SK-MEL-5 (cell line): Measurements from ENCODE around the gene GSG1L. TPM values are rescaled to one million over a fixed set of nuclear protein-coding genes. Genes with fewer than 3 reads are reported as not detected.
"Not testable (repeated sequence)": the region's sequence is repeated elsewhere in the genome, so short reads cannot be mapped to it uniquely, and the experiment has no call there.

Experiments
- DNase-seq: peaks from one replicate; pipeline ENCODE4 v3.0.0-alpha.2; 2016; ENCODE audit warnings: low read depth, low spot score
- in situ Hi-C: cut with HindIII; loops from 2 replicates; pipeline ENCODE4 v1.10.0; 2016; ENCODE audit warnings: low sequenced_read_pairs, high pct_unique_total_duplicates, low pct_unique_long_range_greater_than_20kb
- total RNA-seq: library from RNA; depleted of rRNA; stranded (reverse); fragments of >200 nt; shearing (Covaris generic); gene quantifications from 2 replicates; pipeline ENCODE4 v1.2.3, GENCODE V29; 2014

Gene GSG1L
- total RNA-seq, 1 experiment from 2014 or later = not detected

DNA sequence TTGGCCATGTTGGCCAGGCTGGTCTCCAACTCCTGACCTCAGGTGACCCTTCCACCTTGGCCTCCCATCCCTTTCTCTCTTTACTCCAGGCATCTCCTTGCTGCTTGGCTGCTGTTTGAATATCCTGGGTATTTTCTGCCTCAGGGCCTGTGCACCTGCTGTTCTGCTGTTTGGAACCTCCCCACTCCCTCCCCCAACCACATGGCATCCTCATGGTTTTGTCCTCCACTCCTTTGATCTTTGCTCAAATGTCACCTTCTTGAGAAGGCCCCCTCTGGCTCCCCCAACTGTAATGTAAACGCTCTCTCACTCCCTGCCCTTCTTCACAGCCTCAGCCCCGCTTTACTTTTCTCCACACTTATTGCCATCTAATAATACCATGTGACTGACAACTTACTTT, 152.0 kb downstream of the GSG1L start:
- in situ Hi-C loops = no loop called here

DNA sequence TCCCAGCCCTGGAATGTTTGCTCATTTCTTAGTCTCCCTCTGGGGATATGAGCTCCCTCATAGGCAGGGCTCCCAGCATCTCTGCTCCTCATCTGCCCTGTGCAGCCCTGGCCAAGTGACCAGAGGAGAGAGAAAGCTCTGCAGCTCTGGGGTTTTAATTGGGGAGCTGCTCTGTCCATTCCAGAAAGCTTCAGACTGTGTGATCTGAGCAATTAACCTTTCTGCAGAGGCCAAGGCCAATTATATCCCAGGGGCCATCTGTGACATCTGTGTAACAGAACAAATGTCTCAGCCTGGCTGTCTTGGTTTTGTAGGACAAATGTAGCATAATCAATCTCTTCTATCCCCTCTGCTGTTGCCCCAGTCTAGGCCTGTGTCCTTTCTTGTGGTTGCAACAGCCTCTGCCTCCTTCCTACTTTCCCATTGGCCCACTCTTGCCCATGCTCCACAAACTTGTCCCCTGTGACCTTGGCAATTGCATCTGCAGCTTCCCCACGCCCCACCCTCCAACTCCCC, 156.0 kb downstream of the GSG1L start:
- in situ Hi-C loops = no loop called here
- DNase-seq = no peak

More for the DNA sequence above, 152.0 kb downstream of the GSG1L start:
- DNase-seq = no peak

DNA sequence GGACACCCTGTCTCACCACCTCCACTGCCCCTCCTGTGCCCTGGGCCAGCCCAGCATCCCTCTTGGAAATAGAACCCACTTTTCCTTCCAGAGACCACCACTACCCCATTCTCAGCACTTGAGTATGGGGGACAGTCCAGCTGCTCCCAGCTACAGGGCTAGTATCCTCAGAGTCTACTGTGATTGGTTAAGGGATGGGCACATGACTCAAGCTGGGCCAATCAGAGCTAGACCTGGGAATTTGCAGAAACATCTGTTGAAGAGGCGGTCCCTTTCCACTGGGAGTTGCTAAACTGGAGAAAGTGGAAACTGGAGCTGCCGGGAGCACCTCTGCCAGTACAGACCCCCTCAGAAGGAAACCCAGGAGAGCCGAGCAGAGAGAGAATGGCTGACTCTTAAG, 156.6 kb downstream of the GSG1L start:
- DNase-seq = peak; percentile 16
- in situ Hi-C loops = no loop called here

DNA sequence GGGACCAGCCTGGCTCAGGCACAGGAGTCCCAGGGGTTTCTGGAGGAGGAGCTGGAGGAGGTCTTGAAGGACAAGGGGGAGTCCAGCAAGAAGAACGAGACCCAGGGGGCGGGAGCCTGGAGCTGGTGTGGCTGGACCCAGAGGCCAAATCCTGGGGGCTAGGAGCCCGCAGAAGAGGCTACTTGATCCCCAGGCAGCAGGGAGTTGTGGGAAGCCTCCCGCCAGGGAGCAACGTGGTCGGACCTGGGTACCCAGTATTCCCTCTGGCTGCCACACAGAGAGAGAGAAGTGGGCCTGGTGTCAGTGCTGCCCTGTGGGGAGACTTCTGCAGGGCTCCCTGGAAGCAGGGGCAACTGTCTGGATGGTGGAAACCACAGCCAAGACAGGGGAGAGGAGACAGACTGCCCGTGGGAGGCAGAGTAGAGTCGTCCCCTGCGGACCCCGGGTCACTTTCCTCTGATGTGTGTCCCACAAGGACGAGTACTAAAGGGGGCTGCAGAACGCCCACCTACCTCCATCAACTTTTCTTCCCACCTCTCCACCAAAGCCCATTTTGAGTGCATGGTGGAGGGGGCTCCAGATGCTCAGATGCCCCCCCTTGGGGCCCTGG, 160.4 kb downstream of the GSG1L start:
- in situ Hi-C loops = no loop called here
- no peak for DNase-seq

DNA sequence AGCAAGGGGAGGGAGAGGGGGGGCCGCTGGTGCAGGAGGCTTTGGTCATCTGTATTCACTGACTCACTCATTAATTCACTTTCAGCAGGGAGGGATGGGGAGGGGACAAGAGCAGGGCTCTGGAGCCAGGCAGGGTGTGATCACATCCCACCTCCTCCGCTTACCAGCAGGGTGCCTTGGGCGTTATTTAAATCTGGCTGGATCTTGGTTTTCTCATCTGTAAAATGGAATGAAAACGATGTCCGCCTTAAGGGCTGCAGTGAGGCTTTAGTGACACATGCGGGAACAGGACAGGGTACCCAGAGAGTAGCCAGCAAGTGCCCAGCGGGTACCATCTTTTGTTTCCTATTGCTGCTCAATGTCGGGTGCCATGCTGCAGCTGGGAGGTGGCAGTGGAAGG, 161.0 kb downstream of the GSG1L start:
- in situ Hi-C loops = no loop called here
- DNase-seq = no peak

DNA sequence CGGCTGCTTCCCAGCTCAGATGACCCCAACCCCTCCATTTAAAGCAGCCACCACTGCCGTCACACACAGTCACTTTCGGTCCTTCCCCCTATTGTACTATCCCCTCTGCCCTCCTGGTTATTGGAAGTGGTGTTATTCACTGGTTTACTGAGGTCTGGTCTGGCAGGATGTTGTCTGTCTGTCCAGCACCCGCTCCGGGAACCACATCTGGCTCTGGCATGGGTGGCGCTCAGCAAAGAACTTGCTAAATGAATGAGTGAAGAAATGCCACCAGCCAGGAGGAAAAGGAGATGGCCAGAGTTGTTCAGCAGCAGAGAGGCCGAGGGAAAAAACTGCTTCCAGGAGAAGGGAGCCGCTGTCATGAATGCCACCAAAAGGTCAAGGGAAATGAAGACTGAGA, 161.6 kb downstream of the GSG1L start:
- DNase-seq = no peak
- in situ Hi-C loops = no loop called here

DNA sequence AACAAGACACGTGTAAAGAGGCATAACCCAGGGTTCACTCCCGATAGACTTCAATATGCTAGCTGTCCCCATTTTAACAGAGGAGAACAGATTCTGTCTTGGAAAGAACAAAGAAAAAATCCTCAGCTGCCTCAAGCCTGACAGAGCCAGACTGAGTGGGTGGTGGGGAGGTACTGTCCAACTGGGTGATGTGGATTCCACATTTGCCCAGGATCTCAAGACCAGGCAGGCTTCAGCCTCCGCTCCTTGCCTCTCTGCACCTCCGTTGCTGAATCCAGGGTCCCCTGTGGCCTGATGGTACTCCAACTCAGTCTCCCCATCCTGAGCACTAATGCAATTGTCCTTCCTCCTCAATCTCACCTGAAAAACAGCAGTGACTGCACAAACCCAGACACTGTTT, 163.8 kb downstream of the GSG1L start:
- no peak for DNase-seq
- in situ Hi-C loops = no loop called here

DNA sequence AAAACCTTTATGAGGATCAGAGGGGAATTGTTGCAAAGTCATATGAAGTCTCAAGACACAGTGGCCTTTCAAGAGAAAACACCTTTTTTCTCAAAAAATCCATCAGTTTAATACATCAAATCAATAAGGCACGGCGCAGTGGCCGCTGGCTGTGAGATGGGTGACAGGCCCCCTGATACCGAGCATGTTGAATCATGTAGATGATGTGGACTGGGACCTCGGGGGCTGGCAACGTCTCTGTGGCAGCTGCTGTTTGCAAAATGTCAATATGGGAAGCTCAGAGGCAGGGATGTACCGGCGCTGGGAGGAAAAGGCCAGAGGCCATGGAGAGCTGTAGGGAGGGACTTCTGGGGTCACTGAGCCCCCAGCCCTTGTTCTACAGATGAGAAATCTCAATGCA, 169.1 kb downstream of the GSG1L start:
- no peak for DNase-seq
- in situ Hi-C loops = no loop called here

DNA sequence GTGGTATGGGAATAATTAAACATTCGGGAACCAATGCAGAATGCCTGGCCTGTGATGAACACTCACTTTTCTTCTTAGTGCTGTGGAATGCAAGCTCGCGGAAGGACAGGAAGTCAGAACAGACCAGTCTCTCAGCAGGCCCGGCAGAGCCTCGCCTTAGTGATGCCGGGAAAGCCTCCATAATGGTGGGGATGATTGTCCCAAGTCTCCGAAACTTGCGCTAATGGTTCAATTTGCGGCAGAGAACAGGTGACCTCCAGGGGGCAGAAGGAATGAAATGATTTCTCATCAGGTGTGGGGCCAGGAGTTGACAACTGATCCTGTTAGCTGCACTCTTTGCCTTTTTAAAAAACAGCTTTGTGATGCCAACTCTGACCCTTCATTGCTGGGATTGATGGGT, 170.6 kb downstream of the GSG1L start:
- in situ Hi-C loops = no loop called here
- no peak for DNase-seq

DNA sequence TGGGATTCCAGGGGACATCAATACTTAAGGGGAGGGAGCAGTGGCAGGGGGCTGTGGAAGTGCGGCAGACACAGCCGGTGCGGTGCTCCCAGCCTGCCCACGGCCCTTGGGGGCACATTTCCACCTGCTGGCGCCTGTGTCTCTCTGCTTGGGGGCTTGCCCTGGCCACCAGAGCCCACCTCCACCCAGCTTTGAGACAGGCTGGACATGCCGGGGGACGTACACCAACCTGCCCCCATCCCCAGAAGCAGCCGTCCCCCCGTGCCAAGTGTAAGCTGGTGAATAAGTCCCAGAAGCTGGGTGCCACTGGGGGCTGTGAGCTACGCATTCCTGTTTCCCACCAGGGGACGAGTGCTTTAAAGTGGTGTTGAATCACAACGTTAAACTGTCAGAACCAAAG, 172.6 kb downstream of the GSG1L start:
- no peak for DNase-seq
- in situ Hi-C loops = no loop called here

DNA sequence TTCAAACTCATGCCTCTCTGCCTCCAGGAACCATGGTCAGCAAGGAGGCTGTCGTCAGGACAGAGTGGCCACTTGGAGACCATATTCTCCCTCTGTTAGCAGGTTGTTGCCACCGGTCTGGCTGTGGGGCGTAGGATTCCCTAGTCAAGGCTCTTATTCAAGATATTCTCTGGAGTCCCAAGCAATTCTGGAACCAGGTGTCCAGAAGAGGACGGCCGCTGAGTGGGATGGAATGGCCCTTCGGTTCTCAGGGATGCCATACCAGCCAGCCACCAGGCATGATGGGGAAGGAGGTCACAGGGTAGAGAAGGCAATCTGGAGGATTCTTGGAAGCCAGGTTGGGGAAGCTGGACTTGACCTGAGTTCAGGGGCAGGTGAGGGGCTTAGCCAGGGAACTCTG, 173.5 kb downstream of the GSG1L start:
- in situ Hi-C loops = no loop called here

DNA sequence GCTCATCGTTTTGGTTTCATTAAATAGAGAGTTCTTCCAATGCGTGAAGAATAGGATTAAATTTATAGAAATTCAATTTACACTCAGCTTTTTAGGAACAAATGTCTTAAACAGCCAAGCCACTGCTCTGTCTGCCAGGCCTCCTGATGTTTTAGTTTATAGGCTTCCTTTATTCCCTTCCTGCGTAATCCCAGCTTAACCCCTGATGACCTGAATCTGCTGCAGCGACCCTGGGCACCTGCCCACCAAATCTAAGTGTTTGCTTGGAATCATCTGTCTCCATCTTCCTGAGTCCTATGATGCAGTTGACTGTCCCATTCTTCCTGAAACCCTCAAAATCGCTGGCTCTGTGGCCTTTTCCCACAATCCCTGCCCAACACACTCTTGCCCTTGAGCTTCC, 179.9 kb downstream of the GSG1L start:
- in situ Hi-C loops = no loop called here
- no peak for DNase-seq

More for the DNA sequence above, 173.5 kb downstream of the GSG1L start:
- no peak for DNase-seq

DNA sequence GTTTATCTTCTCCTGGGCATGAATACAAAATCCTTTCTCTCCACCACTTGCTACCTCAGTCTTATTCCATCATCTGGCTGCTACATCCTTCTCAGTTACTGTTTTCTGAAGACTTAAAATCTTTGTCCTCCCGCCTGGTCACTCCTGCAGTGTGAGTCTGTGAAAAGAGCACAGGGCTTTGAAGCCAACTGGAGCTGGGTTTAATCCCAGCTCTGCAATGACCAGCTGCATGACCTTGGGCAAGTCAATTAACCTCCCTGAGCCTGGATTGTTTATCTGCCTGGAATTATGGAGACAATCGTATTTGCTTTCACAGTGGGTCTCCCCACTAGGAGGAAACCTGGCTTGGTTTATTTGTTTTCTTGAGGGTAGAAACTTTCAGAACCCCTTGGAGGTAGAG, 183.2 kb downstream of the GSG1L start:
- in situ Hi-C loops = no loop called here
- no peak for DNase-seq

DNA sequence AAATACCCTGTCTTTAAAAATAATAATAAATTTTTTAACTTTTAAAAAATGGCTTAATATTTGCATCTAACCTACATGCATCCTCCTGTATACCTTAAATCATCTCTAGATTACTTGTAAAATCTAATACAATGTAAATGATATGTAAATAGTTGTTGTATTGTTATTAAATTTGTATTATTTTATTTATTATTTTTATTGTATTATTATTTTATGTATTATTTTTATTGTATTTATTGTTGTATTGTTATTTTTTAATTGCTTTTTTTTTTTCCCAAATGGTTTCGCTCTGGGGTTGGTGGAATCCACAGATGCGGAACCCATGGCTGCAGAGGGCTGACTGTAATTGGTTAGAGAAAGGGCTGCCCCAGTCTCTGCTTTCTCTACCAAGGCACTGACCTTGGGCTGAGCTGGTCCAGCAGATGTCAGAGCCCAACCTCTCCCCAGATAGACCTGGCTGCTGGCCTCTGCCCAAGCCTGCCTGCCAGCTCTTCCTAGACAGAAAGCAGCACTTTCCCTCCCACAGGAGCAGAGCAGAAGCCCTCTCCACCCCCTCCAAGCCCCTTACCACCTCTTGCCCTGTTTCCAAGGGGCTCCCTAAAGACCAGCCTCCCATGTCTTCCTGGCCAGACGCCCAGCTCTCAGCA, 183.8 kb downstream of the GSG1L start:
- no peak for DNase-seq
- in situ Hi-C loops = no loop called here

DNA sequence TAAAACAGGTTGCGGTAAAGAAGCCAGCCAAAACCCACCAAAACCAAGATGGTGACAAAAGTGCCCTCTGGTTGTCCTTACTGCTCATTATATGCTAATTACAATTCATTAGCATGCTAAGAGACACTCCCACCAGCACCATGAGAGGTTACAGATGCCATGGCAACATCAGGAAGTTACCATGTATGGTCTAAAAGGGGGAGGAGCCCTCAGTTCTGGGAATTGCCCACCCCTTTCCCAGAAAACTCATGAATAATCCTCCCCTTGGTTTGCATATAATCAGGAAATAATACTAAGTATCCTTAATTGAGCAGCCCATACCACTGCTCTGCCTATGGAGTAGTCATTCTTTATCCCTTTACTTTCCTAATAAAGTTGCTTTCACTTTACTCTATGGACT, 190.9 kb downstream of the GSG1L start:
- in situ Hi-C loops, DNase-seq: not testable (repeated sequence)

DNA sequence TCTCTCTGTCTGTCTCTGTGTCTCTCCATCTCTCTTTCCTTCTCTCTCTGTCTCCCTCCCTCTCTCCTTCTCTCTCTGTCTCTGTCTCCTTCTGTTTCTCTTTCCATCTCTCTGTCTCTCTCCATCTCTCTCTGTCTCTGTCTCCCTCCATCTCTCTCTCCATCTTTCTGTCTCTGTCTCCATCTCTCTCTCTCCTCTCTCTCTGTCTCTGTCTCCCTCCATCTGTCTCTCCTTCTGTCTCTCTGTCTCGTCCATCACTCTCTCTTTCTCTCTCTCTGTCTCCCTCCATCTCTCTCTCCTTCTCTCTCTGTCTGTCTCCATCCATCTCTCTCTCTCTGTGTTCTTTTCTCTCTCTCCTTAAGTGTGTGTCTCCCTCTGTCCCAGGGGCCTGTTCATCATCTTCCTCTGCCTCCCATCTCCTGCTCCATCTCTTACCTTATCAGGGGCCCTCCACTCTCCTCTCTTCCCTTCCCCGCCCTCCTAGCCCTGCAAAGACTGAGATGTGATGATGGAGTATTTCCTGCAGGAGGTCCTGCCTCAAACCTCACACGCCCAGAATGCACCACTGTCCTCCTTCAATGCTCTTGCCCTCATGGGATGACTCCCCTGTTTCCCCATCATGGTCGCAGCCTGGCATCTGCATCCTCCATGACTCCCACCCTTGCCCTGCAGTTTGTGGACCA, 193.3 kb downstream of the GSG1L start:
- in situ Hi-C loops = no loop called here
- DNase-seq = no peak

DNA sequence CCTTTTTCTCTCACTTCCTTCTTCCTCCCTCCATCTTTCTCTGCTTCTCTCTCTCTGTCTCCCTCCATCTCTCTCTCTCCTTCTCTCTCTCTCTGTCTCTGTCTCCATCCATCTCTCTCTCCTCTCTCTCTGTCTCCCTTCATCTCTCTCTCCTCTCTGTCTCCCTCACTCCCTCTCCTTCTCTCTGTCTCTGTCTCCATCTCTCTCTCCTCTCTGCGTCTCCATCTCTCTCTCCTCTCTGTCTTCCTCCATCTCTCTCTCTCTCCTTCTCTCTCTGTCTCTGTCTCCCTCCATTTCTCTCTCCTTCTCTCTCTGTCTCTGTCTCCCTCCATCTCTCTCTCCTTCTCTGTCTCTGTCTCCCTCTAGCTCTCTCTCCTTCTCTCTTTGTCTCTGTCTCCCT, 194.1 kb downstream of the GSG1L start:
- DNase-seq = no peak
- in situ Hi-C loops = no loop called here

DNA sequence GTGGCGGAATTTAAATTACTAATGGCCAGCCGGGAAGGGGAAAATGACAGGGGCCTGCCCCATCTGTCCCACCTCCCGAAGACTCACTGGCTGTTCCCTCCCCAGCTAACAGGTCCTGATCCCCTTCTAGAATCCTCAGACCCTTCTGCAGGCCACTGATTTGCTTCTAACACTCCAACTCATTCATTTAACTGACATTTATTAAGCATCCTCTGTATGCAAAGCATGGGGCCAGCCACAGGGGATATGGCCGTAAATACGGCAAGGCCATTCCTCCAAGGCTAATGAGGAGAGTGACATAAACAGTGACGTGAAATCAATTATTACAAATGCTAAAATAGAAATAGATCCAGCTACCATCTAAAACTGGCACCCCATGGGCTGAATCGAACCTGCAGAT, 195.3 kb downstream of the GSG1L start:
- in situ Hi-C loops = no loop called here
- no peak for DNase-seq
